GM19438 (cell line): Measurements from ENCODE around the gene ZNF644.
"Not testable (repeated sequence)": the region's sequence is repeated elsewhere in the genome, so short reads cannot be mapped to it uniquely, and the experiment has no call there.

ENCODE experiments used
- ATAC-seq: cut with Tn5 transposase; IDR thresholded peaks from one replicate; pipeline ENCODE4 v1.9.1; 2021; ENCODE audit warnings: low read depth; ENCODE audit not compliant: unreplicated experiment

ZNF644 gene

DNA sequence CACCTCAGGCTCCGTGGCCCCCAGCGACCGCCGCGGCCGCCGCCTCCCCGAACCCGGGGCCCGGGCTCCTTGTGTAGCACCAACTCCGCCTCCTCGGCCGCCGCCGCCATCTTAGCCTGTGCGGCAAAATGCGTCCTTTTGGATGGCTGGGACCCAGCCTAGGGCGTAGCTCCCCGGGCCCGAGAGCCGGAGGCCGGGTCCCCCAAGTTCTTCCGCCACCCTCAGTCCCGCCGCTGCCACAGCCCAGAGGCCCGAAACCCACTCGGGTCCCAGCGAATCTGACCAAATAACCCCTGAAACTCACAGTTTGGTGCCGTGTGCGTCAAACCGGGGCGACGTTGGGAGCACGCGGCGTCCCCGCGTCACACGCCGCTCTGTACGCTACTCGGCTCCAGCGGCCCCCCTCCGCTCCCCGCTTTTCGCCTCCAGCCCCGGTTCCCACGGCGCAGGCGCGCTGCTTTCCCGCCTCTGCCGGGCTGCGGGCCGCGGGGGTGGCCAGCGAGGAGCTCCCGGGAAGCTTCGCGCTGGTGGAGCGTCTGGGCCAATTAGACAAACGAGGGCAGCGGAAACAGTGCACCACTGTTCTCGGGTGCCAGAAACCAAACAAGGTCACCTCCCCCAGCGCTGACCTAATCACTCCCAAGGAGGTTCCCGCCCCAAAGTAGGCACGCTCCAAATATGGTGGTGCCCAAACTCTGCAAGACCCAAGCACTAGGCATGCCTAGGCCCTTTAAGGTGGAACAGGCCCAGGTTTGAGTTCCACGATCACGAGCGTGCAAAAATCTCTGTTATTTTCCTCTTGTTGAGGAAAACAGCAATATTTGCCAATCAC, at the start of gene ZNF644:
Gene ZNF644, minus strand, starts transcription at position 350 of the 832 bp plus-strand sequence. CDS start 39,682 bp downstream, outside the sequence.
- ATAC-seq, result peak; percentile 72

DNA sequence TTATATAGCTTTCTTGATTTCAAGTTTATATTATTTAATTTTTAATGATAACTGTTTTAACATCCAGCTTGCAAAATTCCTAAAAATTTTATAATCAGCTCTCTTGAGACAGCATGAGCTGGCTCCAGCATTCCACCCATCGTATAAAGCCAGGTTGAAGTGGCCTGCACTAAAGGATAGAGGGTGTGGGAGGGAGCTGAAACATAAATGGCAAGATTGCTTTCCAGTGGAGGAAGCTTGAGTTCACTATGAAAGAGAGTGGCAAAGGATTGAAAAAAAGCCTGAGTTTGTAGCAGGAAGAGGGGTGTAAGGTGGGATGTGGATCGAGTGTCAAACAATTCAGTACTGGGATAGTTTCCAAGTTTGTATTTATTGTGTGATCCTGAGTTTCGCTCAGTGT, 48.5 kb upstream of the ZNF644 start:
- no peak for ATAC-seq

DNA sequence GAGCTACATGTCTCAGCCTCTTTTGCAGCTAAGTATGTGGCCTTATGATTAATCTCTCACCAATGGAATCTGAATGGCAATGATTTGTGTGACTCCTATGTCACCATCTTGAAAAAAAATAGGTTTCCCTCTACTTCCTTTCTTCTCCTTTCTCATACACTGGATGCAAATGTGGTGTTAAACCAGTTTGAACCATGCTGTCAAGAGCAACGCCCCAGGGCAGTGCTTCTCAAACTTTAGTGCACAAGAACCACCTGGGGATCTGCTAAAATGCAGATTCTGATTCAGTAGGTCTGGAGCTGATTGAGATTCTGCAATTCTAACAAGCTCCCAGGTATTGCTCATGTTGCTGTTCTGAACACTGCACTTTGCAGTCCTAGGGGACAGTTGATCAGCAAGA, 44.7 kb upstream of the ZNF644 start:
- ATAC-seq, result no peak

DNA sequence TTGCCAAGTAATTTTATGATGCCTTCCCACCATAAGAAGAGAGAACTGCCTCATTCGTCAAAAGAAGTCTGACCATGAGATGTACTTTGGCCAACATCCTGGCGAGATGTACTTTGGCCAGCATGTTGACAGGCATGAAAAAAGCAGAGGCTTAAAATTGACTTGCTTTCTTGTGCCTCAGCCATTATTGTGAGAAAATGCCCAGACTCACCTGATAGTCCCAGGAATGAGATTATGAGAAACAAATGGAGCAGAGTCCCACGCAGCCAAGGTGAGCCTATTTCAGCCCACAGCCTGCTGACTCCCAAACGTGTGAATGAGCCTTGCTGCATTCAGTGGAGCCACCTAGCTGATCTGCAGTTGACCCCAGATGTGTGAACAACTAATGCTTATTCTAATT, 43.5 kb upstream of the ZNF644 start:
- ATAC-seq, result no peak

DNA sequence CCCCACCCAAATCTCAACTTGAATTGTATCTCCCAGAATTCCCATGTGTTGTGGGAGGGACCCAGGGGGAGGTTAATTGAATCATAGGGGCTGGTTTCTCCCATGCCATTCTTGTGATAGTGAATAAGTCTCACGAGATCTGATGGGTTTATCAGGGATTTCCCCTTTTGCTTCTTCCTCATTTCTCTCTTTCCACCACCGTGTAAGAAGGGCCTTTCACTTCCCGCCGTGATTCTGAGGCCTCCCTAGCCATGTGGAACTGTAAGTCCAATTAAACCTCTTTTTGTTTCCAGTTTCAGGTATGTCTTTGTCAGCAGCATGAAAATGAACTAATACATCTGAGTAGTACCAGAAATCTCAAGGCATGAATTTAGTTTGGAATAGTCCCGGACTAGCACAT, 41.6 kb upstream of the ZNF644 start:
- not testable (repeated sequence) for ATAC-seq

DNA sequence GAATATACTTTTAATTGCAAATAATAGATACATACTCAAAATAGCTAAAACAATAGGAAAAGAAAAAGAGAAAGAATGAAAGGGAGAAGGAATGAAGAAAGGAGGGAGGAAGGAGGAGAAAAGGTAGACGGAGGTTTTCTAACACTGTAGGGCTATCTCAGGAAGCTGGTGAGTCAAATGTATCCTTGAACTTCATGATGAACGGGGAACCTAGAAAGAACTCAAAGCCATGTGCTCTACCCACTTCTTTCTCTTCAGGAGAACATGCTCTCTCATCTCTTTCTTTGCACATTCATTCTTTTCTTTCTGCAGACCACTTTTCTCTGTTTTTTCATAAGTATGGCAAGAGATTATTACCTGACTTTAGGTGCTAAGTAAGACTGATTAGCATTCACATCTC, 37.3 kb upstream of the ZNF644 start:
- no peak for ATAC-seq

DNA sequence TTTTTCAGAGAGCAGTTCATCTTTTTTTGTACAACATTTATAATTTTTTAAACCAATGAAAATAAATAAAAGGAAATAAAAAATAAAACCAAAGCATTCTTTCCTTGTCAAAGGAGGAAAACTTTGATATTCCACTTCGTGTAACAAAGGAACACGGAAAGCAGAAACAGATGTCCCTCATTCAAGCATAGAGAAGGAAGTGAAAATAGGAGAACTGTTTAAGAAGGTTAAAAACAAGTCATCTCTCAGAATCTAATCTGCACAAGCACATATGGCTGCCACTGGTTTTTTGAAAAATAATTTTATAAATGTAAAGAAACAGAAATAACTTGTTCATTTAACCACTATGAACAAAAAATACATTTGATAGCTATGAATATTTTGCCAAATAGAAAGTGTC, 35.9 kb upstream of the ZNF644 start:
- ATAC-seq, result no peak

DNA sequence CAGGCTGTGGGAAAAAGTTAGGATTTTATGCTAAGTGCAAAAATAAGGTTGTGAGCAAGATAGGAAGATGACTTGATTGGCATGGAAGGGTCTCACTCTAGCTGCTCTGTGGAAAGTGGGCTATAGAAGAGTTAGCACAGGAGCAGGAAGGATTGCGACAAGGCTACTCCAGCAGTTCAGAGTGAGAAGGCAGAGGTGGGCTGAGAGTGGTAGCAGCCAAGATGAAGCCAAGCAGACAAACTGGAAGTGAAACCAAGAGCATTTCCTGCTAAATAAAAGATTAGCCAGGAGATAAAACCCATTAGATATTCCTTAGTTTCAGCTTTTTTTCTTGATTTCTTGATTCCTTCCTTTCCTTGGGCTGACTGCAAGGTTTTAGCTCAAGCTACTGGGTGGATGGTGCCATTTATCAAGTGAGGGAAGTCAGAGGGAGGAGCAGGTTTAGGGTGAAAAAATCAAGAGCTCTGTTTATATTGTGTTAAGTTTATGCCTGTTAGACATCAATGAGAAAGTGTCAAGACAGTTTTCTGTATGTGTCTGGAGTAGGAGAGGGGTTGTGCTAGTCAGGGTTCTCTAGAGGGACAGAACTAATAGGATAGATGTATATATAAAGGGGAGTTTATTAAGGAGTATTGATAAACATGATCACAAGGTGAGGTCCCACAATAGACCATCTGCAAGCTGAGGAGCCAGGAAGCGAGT, 33.1 kb upstream of the ZNF644 start:
- ATAC-seq, result peak; percentile 85

DNA sequence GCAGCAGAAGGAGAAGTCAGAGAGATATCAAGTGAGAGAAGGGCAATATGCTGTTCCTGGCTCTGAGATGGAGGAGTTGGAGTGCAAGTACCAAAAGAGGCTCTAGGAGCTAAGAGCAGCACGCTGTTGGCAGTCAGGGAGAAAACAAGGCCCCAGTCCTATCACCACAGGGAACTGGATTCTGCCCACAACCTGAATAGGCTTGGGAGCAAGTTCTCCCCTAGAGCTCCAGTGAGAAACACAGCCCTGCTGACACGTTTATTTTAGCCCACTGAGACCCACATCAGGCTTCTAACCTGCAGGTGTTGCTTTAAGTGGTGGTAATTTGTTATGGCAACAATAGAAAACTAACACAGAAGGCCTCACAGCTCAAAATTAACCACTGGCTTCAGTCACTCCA, 31.8 kb upstream of the ZNF644 start:
- ATAC-seq, result no peak

DNA sequence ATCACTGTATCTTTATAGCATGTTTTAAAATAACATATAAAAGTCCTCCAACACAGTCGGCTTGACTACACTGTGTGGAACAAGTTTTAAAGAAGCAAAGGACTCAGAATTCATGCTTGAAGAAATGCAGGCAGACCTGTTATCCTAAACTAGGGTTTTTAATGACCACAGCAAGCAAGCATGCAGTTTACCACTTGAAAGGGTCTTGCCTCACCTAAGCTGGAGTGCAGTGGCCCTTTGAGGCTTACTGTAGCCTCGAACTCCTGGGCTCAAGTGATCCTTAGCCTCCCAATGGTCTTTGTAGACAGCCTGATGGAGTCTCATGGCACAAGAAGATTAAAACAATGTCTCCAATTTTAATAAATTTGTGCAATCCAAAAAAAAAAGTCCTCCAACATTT, 27.7 kb upstream of the ZNF644 start:
- ATAC-seq, result not testable (repeated sequence)

DNA sequence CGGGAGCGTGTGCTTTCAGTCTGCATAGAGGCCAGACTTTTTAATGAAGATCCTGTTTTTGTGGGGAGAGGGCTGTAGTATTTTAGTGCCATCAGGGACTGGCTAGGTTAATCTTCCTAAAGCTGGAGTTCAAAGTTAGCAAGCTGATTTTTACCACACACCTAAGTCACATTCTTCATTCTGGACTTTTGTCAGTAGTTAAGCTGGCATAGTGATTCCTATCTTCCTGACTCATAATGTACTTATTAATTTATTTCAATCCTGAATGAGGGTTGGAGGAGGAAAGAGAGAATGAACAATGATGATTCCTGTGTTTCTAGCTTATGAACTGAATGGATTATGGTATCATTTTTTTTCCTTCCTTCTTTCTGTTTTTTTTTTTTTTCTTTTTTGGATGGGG, 24.9 kb upstream of the ZNF644 start:
- ATAC-seq, result no peak

DNA sequence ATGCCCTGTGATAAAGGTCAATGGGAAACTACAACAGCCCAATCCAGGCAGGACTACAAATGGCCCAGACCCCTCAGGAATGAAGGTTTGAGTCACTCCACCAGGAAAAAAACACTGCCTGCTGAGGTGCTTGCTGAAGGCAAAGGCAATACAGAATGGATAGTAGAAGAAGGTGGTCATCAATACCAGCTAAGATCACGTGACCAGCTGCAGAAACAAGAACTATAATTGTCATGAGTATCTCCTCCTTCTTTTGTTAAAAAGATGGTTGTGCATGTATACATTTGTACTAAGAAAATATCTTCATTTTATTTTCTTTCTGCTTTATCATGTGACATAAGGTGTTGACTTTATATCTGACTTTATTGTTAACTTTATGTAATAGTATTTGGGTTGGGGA, 23.4 kb upstream of the ZNF644 start:
- ATAC-seq, result no peak

DNA sequence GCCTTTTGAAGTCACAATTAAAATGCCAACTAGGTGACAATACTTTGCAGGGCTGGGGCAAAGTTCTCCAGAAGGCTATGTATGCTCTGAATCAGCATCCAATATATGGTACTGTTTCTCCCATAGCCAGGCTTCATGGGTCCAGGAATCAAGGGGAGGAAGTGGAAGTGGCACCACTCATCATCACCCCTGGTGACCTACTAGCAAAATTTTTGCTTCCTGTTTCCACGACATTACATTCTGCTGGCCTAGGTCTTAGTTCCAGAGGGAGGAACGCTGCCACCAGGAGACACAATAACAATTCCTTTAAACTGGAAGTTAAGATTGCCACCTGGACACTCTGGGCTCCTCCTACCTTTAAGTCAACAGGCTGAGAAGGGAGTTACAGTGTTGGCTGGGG, 22.9 kb upstream of the ZNF644 start:
- not testable (repeated sequence) for ATAC-seq

DNA sequence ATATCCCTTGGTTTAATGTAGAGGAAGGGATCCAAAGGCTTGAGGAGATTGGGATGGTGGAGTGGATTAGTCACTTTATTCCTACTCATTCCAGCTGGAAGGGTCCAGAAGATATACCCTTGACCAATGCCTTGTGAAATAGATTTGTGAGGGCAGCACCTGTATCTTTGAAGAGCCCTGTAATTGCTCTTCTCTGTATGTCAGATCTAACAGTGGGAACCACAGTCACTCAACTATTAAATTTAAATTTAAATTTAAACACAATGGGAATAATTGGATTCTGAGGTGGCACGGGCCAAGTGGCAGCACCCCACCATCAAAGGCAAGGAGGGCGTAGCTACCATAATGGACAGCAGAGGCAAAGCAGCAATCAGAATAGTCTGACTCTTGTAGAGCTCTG, 20.5 kb upstream of the ZNF644 start:
- not testable (repeated sequence) for ATAC-seq

DNA sequence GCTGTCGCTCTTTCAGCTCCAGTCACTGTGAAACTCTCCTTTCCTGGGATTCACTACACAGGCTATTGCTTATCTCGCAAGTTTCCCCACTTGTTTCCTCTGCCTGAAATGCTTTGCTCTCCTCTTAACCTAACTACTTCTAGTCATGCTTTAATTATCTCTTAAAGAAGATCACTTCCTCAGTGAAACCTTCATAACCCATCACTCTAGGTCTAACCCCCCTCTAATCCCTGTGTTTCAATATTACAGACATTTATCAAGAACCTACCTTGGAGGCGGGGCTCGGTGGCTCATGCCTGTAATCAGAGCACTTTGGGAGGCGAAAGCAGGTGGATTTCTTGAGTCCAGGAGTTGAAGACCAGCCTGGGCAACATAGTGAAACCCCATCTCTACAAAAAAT, 16.7 kb upstream of the ZNF644 start:
- no peak for ATAC-seq

DNA sequence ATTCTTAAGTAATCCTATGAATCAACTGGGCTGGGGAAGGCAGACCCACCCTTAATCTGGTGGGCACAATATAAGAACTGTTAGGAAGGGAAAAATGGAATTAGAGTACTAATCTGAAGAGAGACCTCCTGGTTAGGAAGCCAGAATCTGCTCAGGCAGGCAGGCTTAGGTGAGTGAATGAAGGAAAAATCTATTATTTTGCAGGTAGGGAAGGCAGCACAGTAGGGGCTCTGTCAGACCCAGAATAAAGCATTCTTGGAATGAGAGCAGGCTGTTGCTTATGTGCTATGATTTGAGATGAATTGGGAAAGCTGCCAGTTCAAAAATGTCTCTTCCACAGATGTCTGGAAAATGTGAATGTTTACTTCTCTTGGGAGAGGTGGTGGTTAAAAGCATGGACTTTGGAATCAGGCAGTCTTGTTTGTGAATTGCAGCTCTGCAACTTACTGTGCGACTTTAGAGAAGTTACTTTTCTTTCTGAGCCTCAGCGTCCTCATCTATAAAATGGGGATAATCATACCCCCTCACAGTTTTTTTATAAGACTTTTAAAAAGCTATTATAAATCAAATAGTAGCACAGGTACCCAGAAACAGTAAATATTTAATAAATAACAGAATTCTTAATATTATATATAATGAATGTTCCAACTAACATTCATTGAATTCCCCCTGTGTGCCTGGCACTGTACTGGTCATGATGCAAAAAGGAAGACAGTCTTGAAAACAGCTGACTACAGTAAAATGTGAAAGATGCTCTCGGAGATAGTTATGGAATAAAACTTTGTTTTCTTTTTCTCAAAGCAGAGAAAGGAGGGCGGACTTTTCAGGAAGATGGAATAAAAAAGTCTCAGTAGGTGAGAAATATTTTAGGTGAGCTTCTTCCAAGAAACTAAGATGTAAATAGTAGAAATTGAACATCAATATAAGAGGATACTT, 15.3 kb upstream of the ZNF644 start:
- no peak for ATAC-seq

DNA sequence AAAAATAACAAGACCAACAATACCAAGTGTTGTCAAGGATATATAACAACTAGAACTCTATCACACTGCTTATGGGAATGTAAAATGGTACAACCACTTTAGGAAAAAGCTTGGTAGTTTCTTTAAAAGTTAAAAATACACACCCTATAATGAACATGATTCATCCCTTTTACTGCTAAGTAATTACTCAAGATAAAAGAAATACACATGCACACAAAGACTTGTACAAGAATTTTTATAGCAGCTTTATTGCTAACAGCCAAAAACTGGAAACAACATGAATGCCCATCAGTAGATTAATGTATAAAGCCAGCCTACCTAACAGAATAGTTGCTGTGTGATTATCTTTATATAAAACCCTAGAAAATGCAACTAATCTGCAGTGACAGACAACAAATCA, 10.5 kb upstream of the ZNF644 start:
- no peak for ATAC-seq

DNA sequence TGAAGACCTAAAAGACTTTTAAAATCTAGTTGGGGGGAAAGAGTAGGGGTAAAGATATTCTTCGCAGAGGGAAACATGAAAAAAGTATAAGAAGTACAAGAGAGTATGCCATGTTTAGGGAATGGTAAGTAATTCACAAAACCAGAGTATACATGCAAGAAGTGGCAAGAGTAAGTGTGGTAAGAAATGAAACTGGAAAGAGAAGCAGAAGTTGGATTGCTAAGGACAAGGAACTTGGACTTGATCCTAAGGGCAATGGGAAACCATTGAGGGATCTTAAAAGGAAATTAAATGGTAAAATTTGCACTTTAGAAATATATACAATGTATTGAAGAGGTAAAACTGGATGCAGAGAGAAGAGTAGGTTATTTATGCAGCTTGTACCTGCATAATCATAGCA, 9.2 kb upstream of the ZNF644 start:
- ATAC-seq, result no peak

DNA sequence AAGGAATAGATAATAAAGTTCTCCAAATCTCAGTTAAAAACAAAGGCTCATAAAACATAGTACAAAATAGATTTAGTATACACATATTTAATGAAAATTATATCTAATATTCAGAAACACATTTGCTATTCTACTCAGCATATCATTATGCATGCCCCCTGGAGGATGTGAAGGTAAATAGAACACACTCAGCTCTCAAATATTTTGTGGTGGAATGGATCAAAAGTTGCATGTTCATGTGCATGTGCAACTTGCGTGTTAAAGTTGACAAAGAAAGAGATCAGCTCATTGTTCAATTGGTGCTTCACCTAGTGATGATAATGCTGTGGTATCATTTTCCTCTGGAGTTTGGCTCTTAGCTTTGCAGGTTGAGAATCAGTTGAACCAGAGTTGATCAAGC, 4.9 kb upstream of the ZNF644 start:
- ATAC-seq, result no peak

DNA sequence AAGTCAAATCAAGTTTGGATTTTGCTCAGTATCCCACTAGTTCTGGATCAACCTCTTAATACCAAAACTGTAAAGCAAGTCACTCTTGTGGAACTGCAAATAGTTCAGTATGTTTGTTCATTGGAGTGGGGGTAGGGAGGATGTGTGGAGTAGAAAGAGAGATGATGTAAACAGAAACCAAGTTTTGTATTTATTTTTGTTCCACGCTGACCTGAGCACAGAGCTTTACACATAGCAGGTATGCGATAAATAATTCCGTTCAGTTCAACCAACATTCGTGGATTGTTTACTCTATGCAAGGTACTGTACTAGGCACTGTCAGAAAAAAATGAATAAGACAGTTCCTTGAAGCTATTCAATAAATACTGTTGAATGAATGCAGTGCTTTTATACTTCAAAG, 4.5 kb upstream of the ZNF644 start:
- peak; percentile 13 for ATAC-seq
